ENCODE results near the gene RBP5. TPM values are rescaled to one million over a fixed set of nuclear protein-coding genes. Genes with fewer than 3 reads are reported as not detected.

Gene RBP5
- total and polyA plus RNA-seq, 4 donors, result 12.9 to 108 (median 63.6) TPM

GRCh38 chr12:7083125-7083524, 45.6 kb downstream of the RBP5 start:
- H3K4me1 ChIP-seq (ENCODE audit: control insufficient read depth in 4 of 4, insufficient read depth in 4 of 4, low read length in 3 of 4), result peaks cover 10 to 58% (median 50%) of the 10 kb centered on the region in 4 donors
- H3K27ac ChIP-seq (ENCODE audit: low read depth in 1 of 2, low read length in 2 of 2), result no peak overlapping the region
- no peaks in the 10 kb centered on the region for H3K27me3 ChIP-seq (ENCODE audit: control insufficient read depth in 4 of 4, insufficient read depth in 4 of 4, low read length in 3 of 4)
- no peak for DNase-seq (ENCODE audit: low spot score)
- H3K9ac ChIP-seq (ENCODE audit: low read depth in 1 of 2, low read length in 2 of 2), result no peak overlapping the region
- peaks cover 4 to 63% (median 62%) of the 10 kb centered on the region in 4 donors for H3K36me3 ChIP-seq (ENCODE audit: control insufficient read depth in 4 of 4, insufficient read depth in 3 of 4, low read depth in 1 of 4, low read length in 3 of 4)
- no peak overlapping the region for H3K4me3 ChIP-seq (ENCODE audit: low read depth in 1 of 3, low read length in 3 of 3)
- TF ChIP-seq HNF4G (IDR thresholded peaks at IDR 0.05) (no peak), FOXA1 (IDR thresholded peaks at IDR 0.05) (no peak), RAD21 (IDR thresholded peaks at IDR 0.05) (no peak), YY1 (IDR thresholded peaks at IDR 0.05) (no peak), FOXA2 (IDR thresholded peaks at IDR 0.05) (no peak), TAF1 (conservative IDR thresholded peaks at IDR 0.05) (no peak), ZBTB33 (IDR thresholded peaks at IDR 0.05) (no peak), CTCF (IDR thresholded peaks at IDR 0.05; ENCODE audit: low read depth, low read length, missing input control) (no peak), MAX (IDR thresholded peaks at IDR 0.05) (no peak), JUND (IDR thresholded peaks at IDR 0.05) (no peak), GABPA (IDR thresholded peaks at IDR 0.05 in 1 of 2, conservative IDR thresholded peaks at IDR 0.05 in 1 of 2) (no peak), REST (IDR thresholded peaks at IDR 0.05) (no peak), NR2F2 (IDR thresholded peaks at IDR 0.05) (no peak), RXRA (IDR thresholded peaks at IDR 0.05) (no peak), ATF3 (IDR thresholded peaks at IDR 0.05) (no peak), HNF4A (conservative IDR thresholded peaks at IDR 0.05) (no peak), EGR1 (IDR thresholded peaks at IDR 0.05; ENCODE audit: low read depth in 2 of 2) (no peak), SP1 (IDR thresholded peaks at IDR 0.05) (no peak)
- no peaks in the 10 kb centered on the region for H3K9me3 ChIP-seq (ENCODE audit: control insufficient read depth in 4 of 4, low read length in 3 of 4)

All from liver (tissue), 9 donors.